SK-N-SH treated with all-trans-retinoic acid at 6 μM for 48 hours (cell line): ENCODE results near the gene TANGO6.

Experiments used
- ATAC-seq: fragments of 200-7000 bp; cut with Tn5 transposase; 3 replicates; pipeline ENCODE4 v1.9.1; 2020; ENCODE audit warnings: mild to moderate bottlenecking, moderate library complexity
- ARNTL ChIP-seq: fragments of 450-650 bp; formaldehyde crosslinking; IDR thresholded peaks from 2 replicates; pipeline ENCODE4 v1.5.0; 2020; ENCODE audit warnings: low read depth, mild to moderate bottlenecking, moderate library complexity, borderline replicate concordance
- BACH2 ChIP-seq: fragments of 250-450 bp; sonication (Bioruptor Pico); IDR thresholded peaks from 2 replicates; pipeline ENCODE4 v1.9.0; 2021; ENCODE audit warnings: mild to moderate bottlenecking, borderline replicate concordance
- CSDC2 ChIP-seq: fragments of 250-450 bp; sonication (Bioruptor Pico); IDR thresholded peaks from 2 replicates; pipeline ENCODE4 v1.5.0; 2020; ENCODE audit warnings: mild to moderate bottlenecking, moderate library complexity
- ESRRG ChIP-seq: fragments of 250-450 bp; sonication (Bioruptor Pico); IDR thresholded peaks from 2 replicates; pipeline ENCODE4 v1.6.1; 2021; ENCODE audit warnings: mild to moderate bottlenecking
- GLIS3 ChIP-seq: fragments of 250-450 bp; sonication (Bioruptor Pico); IDR thresholded peaks from 2 replicates; pipeline ENCODE4 v1.5.0; 2020; ENCODE audit warnings: mild to moderate bottlenecking, moderate library complexity
- ISL1 ChIP-seq: fragments of 250-450 bp; sonication (Bioruptor Pico); IDR thresholded peaks from 2 replicates; pipeline ENCODE4 v2.1.2; 2022; ENCODE audit warnings: mild to moderate bottlenecking, moderate library complexity
- OSR1 ChIP-seq: fragments of 250-450 bp; sonication (Bioruptor Pico); IDR thresholded peaks from 2 replicates; pipeline ENCODE4 v1.8.0; 2022; ENCODE audit warnings: moderate library complexity, mild to moderate bottlenecking, inconsistent platforms
- PPARA ChIP-seq: fragments of 250-450 bp; sonication (Bioruptor Pico); IDR thresholded peaks from 2 replicates; pipeline ENCODE4 v1.5.0; 2020; ENCODE audit warnings: mild to moderate bottlenecking, borderline replicate concordance
- RARB ChIP-seq: fragments of 250-450 bp; sonication (Bioruptor Pico); IDR thresholded peaks from 2 replicates; pipeline ENCODE4 v1.8.0; 2021; ENCODE audit warnings: mild to moderate bottlenecking, moderate library complexity
- SNAI2 ChIP-seq: fragments of 250-450 bp; sonication (Bioruptor Pico); IDR thresholded peaks from 2 replicates; pipeline ENCODE4 v1.5.0; 2020; ENCODE audit warnings: mild to moderate bottlenecking, moderate library complexity
- TCF4 ChIP-seq: fragments of 250-450 bp; sonication (Bioruptor Pico); IDR thresholded peaks from 2 replicates; pipeline ENCODE4 v1.8.0; 2021; ENCODE audit warnings: mild to moderate bottlenecking, moderate library complexity, borderline replicate concordance
- TOX ChIP-seq: fragments of 250-450 bp; sonication (Bioruptor Pico); IDR thresholded peaks from 2 replicates; pipeline ENCODE4 v1.8.0; 2021; ENCODE audit warnings: mild to moderate bottlenecking, moderate library complexity, borderline replicate concordance
- ZC3H10 ChIP-seq: fragments of 250-450 bp; sonication (Bioruptor Pico); IDR thresholded peaks from 2 replicates; pipeline ENCODE4 v1.5.1; 2021; ENCODE audit warnings: mild to moderate bottlenecking, moderate library complexity
- ZFP3 ChIP-seq: fragments of 250-450 bp; sonication (Bioruptor Pico); IDR thresholded peaks from 2 replicates; pipeline ENCODE4 v1.5.0; 2020; ENCODE audit warnings: mild to moderate bottlenecking, moderate library complexity
- ZNF565 ChIP-seq: fragments of 450-650 bp; formaldehyde crosslinking; conservative IDR thresholded peaks from 2 replicates; pipeline ENCODE4 v1.5.0; 2020; ENCODE audit warnings: low read depth, mild to moderate bottlenecking, moderate library complexity
- ZNF70 ChIP-seq: fragments of 450-650 bp; formaldehyde crosslinking; IDR thresholded peaks from 2 replicates; pipeline ENCODE4 v1.5.0; 2020; ENCODE audit warnings: mild to moderate bottlenecking, moderate library complexity
- ZNF8 ChIP-seq: fragments of 450-650 bp; formaldehyde crosslinking; IDR thresholded peaks from 2 replicates; pipeline ENCODE4 v1.5.0; 2020; ENCODE audit warnings: mild to moderate bottlenecking, moderate library complexity
- TF ChIP-seq, protein P1 (sequence below): fragments of 250-450 bp; sonication (Bioruptor Pico); IDR thresholded peaks from 2 replicates; pipeline ENCODE4 v1.8.0; 2020; ENCODE audit warnings: mild to moderate bottlenecking, moderate library complexity, borderline replicate concordance
- TF ChIP-seq, protein P2 (sequence below): fragments of 250-450 bp; sonication (Bioruptor Pico); IDR thresholded peaks from 2 replicates; pipeline ENCODE4 v1.5.1; 2021; ENCODE audit warnings: mild to moderate bottlenecking, moderate library complexity
- TF ChIP-seq, protein P3 (sequence below): fragments of 250-450 bp; sonication (Bioruptor Pico); IDR thresholded peaks from 2 replicates; pipeline ENCODE4 v1.5.0; 2020; ENCODE audit warnings: mild to moderate bottlenecking, moderate library complexity
- TF ChIP-seq, protein P4 (sequence below): fragments of 250-450 bp; sonication (Bioruptor Pico); IDR thresholded peaks from 2 replicates; pipeline ENCODE4 v1.5.1; 2020; ENCODE audit warnings: low read depth, mild to moderate bottlenecking, moderate library complexity
- TF ChIP-seq, protein P5 (sequence below): fragments of 250-450 bp; sonication (Bioruptor Pico); IDR thresholded peaks from 2 replicates; pipeline ENCODE4 v1.8.0; 2021; ENCODE audit warnings: low read depth, mild to moderate bottlenecking, moderate library complexity, borderline replicate concordance

TANGO6 gene

DNA sequence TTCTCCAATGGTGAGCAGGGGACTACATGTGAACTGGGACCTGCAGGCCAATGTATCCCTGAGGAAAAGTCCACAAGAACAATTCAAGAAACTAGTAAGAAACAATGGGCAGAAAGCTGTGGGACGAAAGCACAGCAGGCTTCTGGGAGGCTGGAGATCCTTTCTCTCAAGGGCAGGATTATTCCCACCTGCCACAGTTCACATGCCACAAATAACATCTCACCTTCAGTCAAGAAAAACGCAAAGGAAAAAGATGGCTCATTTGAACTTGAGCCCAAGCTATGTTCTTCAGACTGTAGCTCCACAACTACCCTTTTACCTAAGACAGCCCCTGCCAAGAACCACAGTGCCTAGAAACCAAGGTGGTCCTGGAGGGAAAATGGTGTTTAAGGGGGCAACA is 275.1 kb downstream of the TANGO6 start (continued):
- TF ChIP-seq, protein P1, sequence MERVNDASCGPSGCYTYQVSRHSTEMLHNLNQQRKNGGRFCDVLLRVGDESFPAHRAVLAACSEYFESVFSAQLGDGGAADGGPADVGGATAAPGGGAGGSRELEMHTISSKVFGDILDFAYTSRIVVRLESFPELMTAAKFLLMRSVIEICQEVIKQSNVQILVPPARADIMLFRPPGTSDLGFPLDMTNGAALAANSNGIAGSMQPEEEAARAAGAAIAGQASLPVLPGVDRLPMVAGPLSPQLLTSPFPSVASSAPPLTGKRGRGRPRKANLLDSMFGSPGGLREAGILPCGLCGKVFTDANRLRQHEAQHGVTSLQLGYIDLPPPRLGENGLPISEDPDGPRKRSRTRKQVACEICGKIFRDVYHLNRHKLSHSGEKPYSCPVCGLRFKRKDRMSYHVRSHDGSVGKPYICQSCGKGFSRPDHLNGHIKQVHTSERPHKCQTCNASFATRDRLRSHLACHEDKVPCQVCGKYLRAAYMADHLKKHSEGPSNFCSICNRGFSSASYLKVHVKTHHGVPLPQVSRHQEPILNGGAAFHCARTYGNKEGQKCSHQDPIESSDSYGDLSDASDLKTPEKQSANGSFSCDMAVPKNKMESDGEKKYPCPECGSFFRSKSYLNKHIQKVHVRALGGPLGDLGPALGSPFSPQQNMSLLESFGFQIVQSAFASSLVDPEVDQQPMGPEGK (CRISPR knock-in tag) = no peak

DNA sequence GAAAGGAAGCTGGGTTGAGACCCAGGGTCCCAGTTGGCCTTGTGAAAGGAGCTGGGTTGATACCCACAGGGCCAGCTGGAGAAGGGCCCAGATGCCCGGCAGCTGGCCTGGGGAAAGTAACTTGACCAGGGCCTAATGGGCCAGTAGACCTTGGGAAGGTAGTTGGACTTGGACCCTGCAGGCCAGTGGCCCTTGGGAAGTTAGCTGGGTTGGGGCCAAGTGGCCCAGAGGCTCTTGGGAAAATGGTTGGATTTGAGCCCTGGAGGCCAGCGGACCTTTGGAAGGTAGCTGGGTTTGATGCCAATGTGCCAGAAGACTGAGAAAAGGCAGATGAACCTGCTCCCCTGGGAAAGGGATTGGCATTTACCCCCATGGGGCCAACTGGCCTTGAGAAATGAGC is 275.7 kb downstream of the TANGO6 start:
- no peak for TF ChIP-seq TOX (CRISPR knock-in tag)
- no peak for TF ChIP-seq CSDC2 (CRISPR knock-in tag)
- TF ChIP-seq RARB = no peak
- no peak for TF ChIP-seq ZNF8 (CRISPR knock-in tag)
- TF ChIP-seq, protein P2, sequence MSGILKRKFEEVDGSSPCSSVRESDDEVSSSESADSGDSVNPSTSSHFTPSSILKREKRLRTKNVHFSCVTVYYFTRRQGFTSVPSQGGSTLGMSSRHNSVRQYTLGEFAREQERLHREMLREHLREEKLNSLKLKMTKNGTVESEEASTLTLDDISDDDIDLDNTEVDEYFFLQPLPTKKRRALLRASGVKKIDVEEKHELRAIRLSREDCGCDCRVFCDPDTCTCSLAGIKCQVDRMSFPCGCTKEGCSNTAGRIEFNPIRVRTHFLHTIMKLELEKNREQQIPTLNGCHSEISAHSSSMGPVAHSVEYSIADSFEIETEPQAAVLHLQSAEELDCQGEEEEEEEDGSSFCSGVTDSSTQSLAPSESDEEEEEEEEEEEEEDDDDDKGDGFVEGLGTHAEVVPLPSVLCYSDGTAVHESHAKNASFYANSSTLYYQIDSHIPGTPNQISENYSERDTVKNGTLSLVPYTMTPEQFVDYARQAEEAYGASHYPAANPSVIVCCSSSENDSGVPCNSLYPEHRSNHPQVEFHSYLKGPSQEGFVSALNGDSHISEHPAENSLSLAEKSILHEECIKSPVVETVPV (CRISPR knock-in tag) = no peak
- no peak for TF ChIP-seq ZC3H10 (CRISPR knock-in tag)
- TF ChIP-seq ZFP3 (CRISPR knock-in tag) = no peak
- TF ChIP-seq, protein P3, sequence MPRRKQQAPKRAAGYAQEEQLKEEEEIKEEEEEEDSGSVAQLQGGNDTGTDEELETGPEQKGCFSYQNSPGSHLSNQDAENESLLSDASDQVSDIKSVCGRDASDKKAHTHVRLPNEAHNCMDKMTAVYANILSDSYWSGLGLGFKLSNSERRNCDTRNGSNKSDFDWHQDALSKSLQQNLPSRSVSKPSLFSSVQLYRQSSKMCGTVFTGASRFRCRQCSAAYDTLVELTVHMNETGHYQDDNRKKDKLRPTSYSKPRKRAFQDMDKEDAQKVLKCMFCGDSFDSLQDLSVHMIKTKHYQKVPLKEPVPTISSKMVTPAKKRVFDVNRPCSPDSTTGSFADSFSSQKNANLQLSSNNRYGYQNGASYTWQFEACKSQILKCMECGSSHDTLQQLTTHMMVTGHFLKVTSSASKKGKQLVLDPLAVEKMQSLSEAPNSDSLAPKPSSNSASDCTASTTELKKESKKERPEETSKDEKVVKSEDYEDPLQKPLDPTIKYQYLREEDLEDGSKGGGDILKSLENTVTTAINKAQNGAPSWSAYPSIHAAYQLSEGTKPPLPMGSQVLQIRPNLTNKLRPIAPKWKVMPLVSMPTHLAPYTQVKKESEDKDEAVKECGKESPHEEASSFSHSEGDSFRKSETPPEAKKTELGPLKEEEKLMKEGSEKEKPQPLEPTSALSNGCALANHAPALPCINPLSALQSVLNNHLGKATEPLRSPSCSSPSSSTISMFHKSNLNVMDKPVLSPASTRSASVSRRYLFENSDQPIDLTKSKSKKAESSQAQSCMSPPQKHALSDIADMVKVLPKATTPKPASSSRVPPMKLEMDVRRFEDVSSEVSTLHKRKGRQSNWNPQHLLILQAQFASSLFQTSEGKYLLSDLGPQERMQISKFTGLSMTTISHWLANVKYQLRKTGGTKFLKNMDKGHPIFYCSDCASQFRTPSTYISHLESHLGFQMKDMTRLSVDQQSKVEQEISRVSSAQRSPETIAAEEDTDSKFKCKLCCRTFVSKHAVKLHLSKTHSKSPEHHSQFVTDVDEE (CRISPR knock-in tag) = no peak
- TF ChIP-seq ISL1 = no peak
- TF ChIP-seq ARNTL (CRISPR knock-in tag) = no peak
- no peak for TF ChIP-seq OSR1 (CRISPR knock-in tag)
- TF ChIP-seq ESRRG (CRISPR knock-in tag) = no peak
- no peak for TF ChIP-seq PPARA (CRISPR knock-in tag)
- TF ChIP-seq GLIS3 (CRISPR knock-in tag) = no peak
- no peak for TF ChIP-seq ZNF565 (CRISPR knock-in tag)
- TF ChIP-seq, protein P4, sequence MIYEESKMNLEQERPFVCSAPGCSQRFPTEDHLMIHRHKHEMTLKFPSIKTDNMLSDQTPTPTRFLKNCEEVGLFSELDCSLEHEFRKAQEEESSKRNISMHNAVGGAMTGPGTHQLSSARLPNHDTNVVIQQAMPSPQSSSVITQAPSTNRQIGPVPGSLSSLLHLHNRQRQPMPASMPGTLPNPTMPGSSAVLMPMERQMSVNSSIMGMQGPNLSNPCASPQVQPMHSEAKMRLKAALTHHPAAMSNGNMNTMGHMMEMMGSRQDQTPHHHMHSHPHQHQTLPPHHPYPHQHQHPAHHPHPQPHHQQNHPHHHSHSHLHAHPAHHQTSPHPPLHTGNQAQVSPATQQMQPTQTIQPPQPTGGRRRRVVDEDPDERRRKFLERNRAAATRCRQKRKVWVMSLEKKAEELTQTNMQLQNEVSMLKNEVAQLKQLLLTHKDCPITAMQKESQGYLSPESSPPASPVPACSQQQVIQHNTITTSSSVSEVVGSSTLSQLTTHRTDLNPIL (CRISPR knock-in tag) = no peak
- no peak for TF ChIP-seq SNAI2 (CRISPR knock-in tag)
- no peak; the same call in 2 of the 3 replicates for ATAC-seq

DNA sequence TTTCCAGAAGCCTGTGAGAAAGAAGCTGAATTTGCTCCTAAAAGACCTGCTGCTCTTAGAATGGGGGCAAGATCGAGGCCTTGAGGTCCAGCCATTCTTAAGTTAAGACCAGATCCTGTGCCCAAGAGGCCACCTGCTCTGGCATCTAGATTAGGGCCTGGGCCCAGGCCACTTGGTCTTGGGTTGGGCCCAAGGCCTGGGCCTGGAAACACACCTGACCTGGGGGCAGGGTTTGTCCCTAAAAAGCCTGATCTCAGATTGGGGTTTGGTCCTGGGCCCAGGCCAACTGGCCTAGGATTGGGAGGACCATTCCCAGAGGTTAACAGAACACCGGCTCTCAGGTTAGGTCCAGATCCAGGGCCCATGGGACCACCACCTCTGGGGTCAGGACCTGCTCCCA is 276.2 kb downstream of the TANGO6 start:
- no peak for TF ChIP-seq TCF4 (CRISPR knock-in tag)
- TF ChIP-seq, protein P5, sequence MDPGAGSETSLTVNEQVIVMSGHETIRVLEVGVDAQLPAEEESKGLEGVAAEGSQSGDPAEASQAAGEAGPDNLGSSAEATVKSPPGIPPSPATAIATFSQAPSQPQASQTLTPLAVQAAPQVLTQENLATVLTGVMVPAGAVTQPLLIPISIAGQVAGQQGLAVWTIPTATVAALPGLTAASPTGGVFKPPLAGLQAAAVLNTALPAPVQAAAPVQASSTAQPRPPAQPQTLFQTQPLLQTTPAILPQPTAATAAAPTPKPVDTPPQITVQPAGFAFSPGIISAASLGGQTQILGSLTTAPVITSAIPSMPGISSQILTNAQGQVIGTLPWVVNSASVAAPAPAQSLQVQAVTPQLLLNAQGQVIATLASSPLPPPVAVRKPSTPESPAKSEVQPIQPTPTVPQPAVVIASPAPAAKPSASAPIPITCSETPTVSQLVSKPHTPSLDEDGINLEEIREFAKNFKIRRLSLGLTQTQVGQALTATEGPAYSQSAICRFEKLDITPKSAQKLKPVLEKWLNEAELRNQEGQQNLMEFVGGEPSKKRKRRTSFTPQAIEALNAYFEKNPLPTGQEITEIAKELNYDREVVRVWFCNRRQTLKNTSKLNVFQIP = no peak
- no peak for TF ChIP-seq ARNTL (CRISPR knock-in tag)
- no peak for TF ChIP-seq RARB
- TF ChIP-seq, protein P2 (CRISPR knock-in tag) = no peak
- TF ChIP-seq ESRRG (CRISPR knock-in tag) = no peak
- no peak for TF ChIP-seq ZNF70 (CRISPR knock-in tag)
- TF ChIP-seq PPARA (CRISPR knock-in tag) = no peak
- no peak for TF ChIP-seq ISL1
- TF ChIP-seq BACH2 (CRISPR knock-in tag) = no peak
- no peak; the same call in 2 of the 3 replicates for ATAC-seq
